CD4-positive, alpha-beta T cell treated with Interferon gamma for 1 hour (primary cell): Measurements from ENCODE around the gene HSBP1L1.
A peak's percentile ranks its signal among the peaks of the same experiment; 100 is the strongest.
"Not testable (repeated sequence)": the region's sequence is repeated elsewhere in the genome, so short reads cannot be mapped to it uniquely, and the experiment has no call there.

Experiments used
- DNase-seq: peaks from one replicate; pipeline ENCODE4 v3.0.0-alpha.2; 2020

The HSBP1L1 gene

GRCh38 chr18:79945118-79946042 is 19.1 kb upstream of the HSBP1L1 start:
- DNase-seq = no peak

GRCh38 chr18:79947054-79947755 is 17.2 kb upstream of the HSBP1L1 start:
- DNase-seq = no peak

- DNase-seq = no peak
Observed at GRCh38 chr18:79947881-79948610, 16.4 kb upstream of the HSBP1L1 start.

GRCh38 chr18:79948719-79949411 is 15.6 kb upstream of the HSBP1L1 start:
- no peak for DNase-seq

GRCh38 chr18:79949697-79950487 is 14.6 kb upstream of the HSBP1L1 start:
- peak; percentile 59 for DNase-seq

- DNase-seq = no peak
Observed at GRCh38 chr18:79950515-79951341, 13.7 kb upstream of the HSBP1L1 start.

GRCh38 chr18:79951545-79952455 is 12.6 kb upstream of the HSBP1L1 start, which contains the start of gene SLC66A2:
Gene SLC66A2 (minus strand): TSS chr18:79951653. CDS start chr18:79950926, 727 bp downstream.
- peak; percentile 92 for DNase-seq

- no peak for DNase-seq
Observed at GRCh38 chr18:79952456-79952995, 11.9 kb upstream of the HSBP1L1 start.

GRCh38 chr18:79952996-79953559 is 11.4 kb upstream of the HSBP1L1 start:
- DNase-seq = no peak

- DNase-seq = no peak
Observed at GRCh38 chr18:79953971-79954651, 10.3 kb upstream of the HSBP1L1 start.

- no peak for DNase-seq
Observed at GRCh38 chr18:79954791-79955190, 9.7 kb upstream of the HSBP1L1 start.

GRCh38 chr18:79955302-79956075 is 9.0 kb upstream of the HSBP1L1 start:
- DNase-seq = no peak

- DNase-seq = no peak
Observed at GRCh38 chr18:79956276-79956675, 8.2 kb upstream of the HSBP1L1 start.

GRCh38 chr18:79958981-79959380 is 5.5 kb upstream of the HSBP1L1 start:
- no peak for DNase-seq

- DNase-seq = not testable (repeated sequence)
Observed at GRCh38 chr18:79960161-79960801, 4.2 kb upstream of the HSBP1L1 start.

- no peak for DNase-seq
Observed at GRCh38 chr18:79960921-79961526, 3.4 kb upstream of the HSBP1L1 start.
